Fibroblast of pulmonary artery (primary cell): Measurements from ENCODE around the gene ARHGEF9.
A peak's percentile ranks its signal among the peaks of the same experiment; 100 is the strongest.

ENCODE experiments used
- DNase-seq: peaks from one replicate; pipeline ENCODE4 v3.0.0-alpha.2; 2010; ENCODE audit warnings: low read depth
- H3K4me3 ChIP-seq: replicated peaks from 2 replicates; pipeline ENCODE4 v1.5.1; 2011; ENCODE audit warnings: low read depth, mild to moderate bottlenecking, control low read depth, low read length, moderate library complexity
- TF ChIP-seq, protein P1 (sequence below): IDR thresholded peaks from 2 replicates; pipeline ENCODE4 v1.5.1; 2011; ENCODE audit warnings: mild to moderate bottlenecking, control low read depth, low read length, inconsistent platforms; ENCODE audit errors: missing control alignments

Gene ARHGEF9

DNA sequence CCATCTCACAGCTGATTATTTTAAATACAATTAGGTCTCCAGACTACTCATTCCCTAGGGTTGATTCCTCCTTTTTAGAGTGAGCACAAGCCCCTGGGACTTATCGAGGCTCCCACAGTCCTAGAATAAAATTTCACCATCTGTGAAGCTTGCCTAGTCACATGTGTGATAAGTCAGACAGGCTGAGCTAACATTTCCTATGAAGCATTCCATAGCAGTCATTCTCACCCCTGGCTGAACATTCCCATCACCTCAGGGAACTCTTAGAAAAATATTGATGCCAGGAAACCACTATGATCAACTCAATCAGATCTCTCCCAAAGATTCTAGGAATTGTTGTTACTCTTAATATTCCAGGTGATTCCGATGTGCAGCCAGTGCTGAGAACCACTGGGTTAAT is 37.7 kb downstream of the ARHGEF9 start:
- TF ChIP-seq, protein P1, sequence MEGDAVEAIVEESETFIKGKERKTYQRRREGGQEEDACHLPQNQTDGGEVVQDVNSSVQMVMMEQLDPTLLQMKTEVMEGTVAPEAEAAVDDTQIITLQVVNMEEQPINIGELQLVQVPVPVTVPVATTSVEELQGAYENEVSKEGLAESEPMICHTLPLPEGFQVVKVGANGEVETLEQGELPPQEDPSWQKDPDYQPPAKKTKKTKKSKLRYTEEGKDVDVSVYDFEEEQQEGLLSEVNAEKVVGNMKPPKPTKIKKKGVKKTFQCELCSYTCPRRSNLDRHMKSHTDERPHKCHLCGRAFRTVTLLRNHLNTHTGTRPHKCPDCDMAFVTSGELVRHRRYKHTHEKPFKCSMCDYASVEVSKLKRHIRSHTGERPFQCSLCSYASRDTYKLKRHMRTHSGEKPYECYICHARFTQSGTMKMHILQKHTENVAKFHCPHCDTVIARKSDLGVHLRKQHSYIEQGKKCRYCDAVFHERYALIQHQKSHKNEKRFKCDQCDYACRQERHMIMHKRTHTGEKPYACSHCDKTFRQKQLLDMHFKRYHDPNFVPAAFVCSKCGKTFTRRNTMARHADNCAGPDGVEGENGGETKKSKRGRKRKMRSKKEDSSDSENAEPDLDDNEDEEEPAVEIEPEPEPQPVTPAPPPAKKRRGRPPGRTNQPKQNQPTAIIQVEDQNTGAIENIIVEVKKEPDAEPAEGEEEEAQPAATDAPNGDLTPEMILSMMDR, result no peak
- no peak overlapping the region for H3K4me3 ChIP-seq
- DNase-seq, result peak; percentile 73

DNA sequence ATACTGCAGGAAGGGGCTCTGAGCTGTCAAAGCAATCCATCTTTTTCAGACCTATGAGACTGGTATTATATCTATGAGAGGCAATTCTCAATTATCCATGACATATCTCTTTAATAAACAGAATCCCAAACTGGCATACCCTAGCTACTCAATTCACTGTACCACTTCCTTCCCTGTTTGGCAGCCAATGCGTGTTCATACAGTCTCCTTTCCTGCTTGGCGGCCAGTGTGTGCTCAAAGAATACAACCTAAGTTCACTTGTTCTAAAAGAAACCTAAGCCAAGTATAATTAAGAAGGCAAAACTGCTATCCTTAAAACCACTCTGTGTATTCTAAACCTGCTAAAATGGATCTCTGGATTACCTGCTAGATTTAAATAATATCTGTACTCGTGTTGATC is 38.3 kb downstream of the ARHGEF9 start:
- TF ChIP-seq, protein P1, result no peak
- H3K4me3 ChIP-seq, result no peak overlapping the region
- no peak for DNase-seq

DNA sequence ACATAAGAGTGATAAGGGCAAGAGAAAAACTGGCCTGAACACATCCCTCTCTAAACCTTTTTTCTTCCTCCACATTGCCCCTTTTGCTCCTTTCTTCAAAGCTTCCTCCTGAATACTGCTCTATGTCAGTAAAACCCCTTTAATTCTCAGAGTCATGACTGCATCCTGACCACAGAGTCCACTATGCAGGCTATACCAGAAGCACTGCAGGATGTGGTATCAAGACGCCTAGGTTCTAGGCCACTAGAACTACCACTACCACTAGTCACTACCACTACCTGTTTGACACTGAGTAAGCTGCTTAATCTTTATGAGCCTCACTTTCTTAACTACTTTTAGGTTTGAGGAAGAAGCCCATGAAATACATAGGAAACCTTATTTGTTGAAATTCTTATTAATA is 38.7 kb downstream of the ARHGEF9 start:
- TF ChIP-seq, protein P1, result no peak

DNA sequence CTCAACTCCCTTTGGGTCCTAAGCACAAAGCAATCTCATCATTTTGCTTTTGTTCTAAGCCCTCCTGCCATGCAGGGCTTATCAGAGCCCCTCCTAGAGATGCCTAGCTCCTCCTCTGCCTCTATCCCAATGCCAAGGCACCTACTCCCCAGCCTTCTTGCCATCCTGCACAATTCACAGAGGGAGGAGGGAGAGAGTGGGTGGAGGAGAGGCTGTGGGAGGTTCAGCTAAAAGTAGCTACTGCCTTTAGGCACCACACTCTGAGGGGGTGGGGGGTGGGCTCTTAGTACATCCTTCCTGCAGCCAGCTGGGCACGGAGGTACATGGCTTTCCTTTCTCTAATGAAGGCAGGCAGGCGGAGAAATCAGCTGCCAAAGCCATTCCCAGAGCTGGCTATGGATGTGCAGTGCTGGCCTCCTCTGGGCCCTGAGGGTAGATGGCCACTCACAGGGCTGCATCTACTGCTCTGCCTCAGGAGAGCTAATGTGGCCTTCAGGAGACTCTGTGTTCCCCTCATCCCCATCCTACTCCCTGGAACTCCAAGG is 40.1 kb downstream of the ARHGEF9 start:
- TF ChIP-seq, protein P1, result no peak
- no peak for DNase-seq
- H3K4me3 ChIP-seq, result no peak overlapping the region

More for the DNA sequence above, 38.7 kb downstream of the ARHGEF9 start:
- H3K4me3 ChIP-seq, result no peak overlapping the region
- DNase-seq, result no peak

GRCh38 chrX:63743596-63743995 is 41.4 kb downstream of the ARHGEF9 start:
- TF ChIP-seq, protein P1, result no peak
- no peak overlapping the region for H3K4me3 ChIP-seq
- no peak for DNase-seq

- no peak for DNase-seq
- TF ChIP-seq, protein P1, result no peak
- H3K4me3 ChIP-seq, result no peak overlapping the region
Observed at GRCh38 chrX:63740382-63740781, 44.6 kb downstream of the ARHGEF9 start.

GRCh38 chrX:63739885-63740284 is 45.1 kb downstream of the ARHGEF9 start:
- no peak for DNase-seq
- TF ChIP-seq, protein P1, result no peak
- no peak overlapping the region for H3K4me3 ChIP-seq
